BJ (cell line): ENCODE results near the gene PCDHGB3. TPM values are rescaled to one million over a fixed set of nuclear protein-coding genes. Genes with fewer than 3 reads are reported as not detected.
"Not testable (repeated sequence)": the region's sequence is repeated elsewhere in the genome, so short reads cannot be mapped to it uniquely, and the experiment has no call there.

Experiments
- CTCF ChIA-PET: fragments of 350-600 bp; formaldehyde crosslinking; extraction: SDS; loops from one replicate; lab custom pipeline; 2021; ENCODE audit warnings: antibody characterized with exemption, inconsistent platforms; lab: Yijun Ruan, JAX
- POLR2A ChIA-PET: fragments of 300-600 bp; sonication (Branson Sonifier 250); formaldehyde crosslinking; extraction: SDS; loops from one replicate; lab custom pipeline; 2021; ENCODE audit warnings: antibody characterized with exemption; lab: Charles Lee
- DNase-seq: peaks from one replicate; pipeline ENCODE4 v3.0.0-alpha.2; 2011; ENCODE audit warnings: low read depth
- H3K27me3 ChIP-seq: 2 replicates; pipeline ENCODE4 v1.6.0; 2011; ENCODE audit warnings: low read length; ENCODE audit not compliant: control insufficient read depth, insufficient read depth
- H3K36me3 ChIP-seq: 2 replicates; pipeline ENCODE4 v1.5.1; 2011; ENCODE audit warnings: low read length; ENCODE audit not compliant: control insufficient read depth, insufficient read depth
- H3K4me3 ChIP-seq: 2 replicates; pipeline ENCODE4 v1.5.1; 2011; ENCODE audit warnings: low read depth, mild to moderate bottlenecking, control low read depth, low read length
- polyA plus RNA-seq: library from polyadenylated mRNA; depleted of rRNA; stranded (reverse); fragments of >200 nt; gene quantifications from 2 replicates; pipeline ENCODE4 v1.2.3, GENCODE V29; 2011
- TF ChIP-seq, protein P1 (sequence below): IDR thresholded peaks from 2 replicates; pipeline ENCODE4 v1.5.1; 2011; ENCODE audit warnings: low read depth, mild to moderate bottlenecking, control low read depth, inconsistent platforms, low read length, moderate library complexity; ENCODE audit not compliant: insufficient read depth

The PCDHGB3 gene
- polyA plus RNA-seq, 1 experiment, result 3.0 TPM

GRCh38 chr5:141388661-141389060 lies 18.6 kb downstream of the PCDHGB3 start:
- Histone ChIP-seq H3K36me3 (peaks cover 2% of the 10 kb centered on the region; the same call in 1 of the 2 replicates), H3K4me3 (no peak overlapping the region), H3K27me3 (no peaks in the 10 kb centered on the region)
- ChIA-PET CTCF (interaction anchor here (1.0 to 4.1 kb wide), 5 partner anchors 11 to 175 kb away, joined by 3 to 16 read pairs (median 4); partner anchors contain the start of genes PCDHGA10, PCDHGA11 and PCDHGB3), POLR2A (no interaction called here)
- DNase-seq, result no peak
- TF ChIP-seq, protein P1, sequence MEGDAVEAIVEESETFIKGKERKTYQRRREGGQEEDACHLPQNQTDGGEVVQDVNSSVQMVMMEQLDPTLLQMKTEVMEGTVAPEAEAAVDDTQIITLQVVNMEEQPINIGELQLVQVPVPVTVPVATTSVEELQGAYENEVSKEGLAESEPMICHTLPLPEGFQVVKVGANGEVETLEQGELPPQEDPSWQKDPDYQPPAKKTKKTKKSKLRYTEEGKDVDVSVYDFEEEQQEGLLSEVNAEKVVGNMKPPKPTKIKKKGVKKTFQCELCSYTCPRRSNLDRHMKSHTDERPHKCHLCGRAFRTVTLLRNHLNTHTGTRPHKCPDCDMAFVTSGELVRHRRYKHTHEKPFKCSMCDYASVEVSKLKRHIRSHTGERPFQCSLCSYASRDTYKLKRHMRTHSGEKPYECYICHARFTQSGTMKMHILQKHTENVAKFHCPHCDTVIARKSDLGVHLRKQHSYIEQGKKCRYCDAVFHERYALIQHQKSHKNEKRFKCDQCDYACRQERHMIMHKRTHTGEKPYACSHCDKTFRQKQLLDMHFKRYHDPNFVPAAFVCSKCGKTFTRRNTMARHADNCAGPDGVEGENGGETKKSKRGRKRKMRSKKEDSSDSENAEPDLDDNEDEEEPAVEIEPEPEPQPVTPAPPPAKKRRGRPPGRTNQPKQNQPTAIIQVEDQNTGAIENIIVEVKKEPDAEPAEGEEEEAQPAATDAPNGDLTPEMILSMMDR, result no peak

DNA sequence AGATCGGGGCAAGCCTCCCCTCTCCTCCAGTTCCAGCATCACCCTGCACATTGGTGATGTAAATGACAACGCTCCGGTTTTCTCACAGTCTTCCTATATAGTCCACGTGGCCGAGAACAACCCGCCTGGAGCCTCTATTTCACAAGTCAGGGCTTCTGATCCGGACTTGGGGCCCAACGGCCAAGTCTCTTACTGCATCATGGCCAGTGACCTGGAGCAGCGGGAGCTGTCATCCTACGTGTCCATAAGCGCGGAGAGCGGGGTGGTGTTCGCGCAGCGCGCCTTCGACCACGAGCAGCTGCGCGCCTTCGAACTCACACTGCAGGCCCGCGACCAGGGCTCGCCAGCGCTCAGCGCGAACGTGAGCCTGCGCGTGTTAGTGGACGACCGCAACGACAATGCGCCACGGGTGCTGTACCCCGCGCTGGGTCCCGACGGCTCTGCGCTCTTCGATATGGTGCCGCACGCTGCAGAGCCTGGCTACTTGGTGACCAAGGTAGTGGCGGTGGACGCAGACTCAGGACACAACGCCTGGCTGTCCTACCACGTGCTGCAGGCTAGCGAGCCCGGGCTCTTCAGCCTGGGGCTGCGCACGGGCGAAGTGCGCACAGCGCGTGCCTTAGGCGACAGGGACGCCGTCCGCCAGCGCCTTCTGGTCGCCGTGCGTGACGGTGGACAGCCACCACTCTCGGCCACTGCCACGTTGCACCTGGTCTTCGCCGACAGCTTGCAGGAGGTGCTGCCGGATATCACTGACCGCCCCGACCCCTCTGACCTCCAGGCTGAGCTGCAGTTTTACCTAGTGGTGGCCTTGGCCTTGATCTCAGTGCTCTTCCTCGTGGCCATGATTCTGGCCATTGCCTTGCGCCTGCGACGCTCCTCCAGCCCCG lies 19.4 kb downstream of the PCDHGB3 start:
- peaks cover 2% of the 10 kb centered on the region; the same call in 1 of the 2 replicates for H3K36me3 ChIP-seq
- H3K27me3 ChIP-seq, result no peaks in the 10 kb centered on the region
- ChIA-PET POLR2A (no interaction called here), CTCF (interaction anchor here (1.0 to 4.7 kb wide), 9 partner anchors 12 to 175 kb away, joined by 3 to 19 read pairs (median 6); partner anchors contain the start of genes PCDHGA10, PCDHGA12, PCDHGA6 and PCDHGB3)
- TF ChIP-seq, protein P1, result no peak
- no peak for DNase-seq
- H3K4me3 ChIP-seq, result no peak overlapping the region

GRCh38 chr5:141392429-141393198 lies 22.6 kb downstream of the PCDHGB3 start, which contains the start of gene PCDHGA8:
PCDHGA8 (plus strand) TSS chr5:141392633; CDS start chr5:141392814, 181 bp downstream.
- H3K27me3 ChIP-seq, result no peaks in the 10 kb centered on the region
- ChIA-PET CTCF (interaction anchor here (0.6 to 4.7 kb wide), 10 partner anchors 20 to 171 kb away, joined by 3 to 19 read pairs (median 4); partner anchors contain the start of genes PCDHGA1, PCDHGA10, PCDHGA11 and PCDHGA4), POLR2A (interaction anchor here (0.9 kb wide), 1 partner anchor 168 kb away, joined by 3 read pairs; no protein-coding TSS in a partner anchor)
- no peak for DNase-seq
- H3K36me3 ChIP-seq, result 0 out of 2 replicates have a peak, but pooled peaks cover 2% of the 10 kb centered on the region
- H3K4me3 ChIP-seq, result peak within 1 kb of the TSS; percentile 14; the same call in 1 of the 2 replicates
- TF ChIP-seq, protein P1, result 0 out of 2 replicates have a peak, but pooled peaks have one; percentile 18

DNA sequence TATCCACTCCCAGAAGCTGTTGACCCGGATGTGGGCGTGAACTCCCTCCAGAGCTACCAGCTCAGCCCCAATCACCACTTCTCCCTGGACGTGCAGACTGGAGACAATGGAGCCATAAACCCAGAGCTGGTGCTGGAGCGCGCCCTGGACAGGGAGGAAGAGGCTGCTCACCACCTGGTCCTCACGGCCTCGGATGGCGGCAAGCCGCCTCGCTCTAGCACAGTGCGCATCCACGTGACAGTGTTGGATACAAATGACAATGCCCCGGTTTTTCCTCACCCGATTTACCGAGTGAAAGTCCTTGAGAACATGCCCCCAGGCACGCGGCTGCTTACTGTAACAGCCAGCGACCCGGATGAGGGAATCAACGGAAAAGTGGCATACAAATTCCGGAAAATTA lies 23.2 kb downstream of the PCDHGB3 start:
- Histone ChIP-seq H3K27me3 (no peaks in the 10 kb centered on the region), H3K4me3 (no peak overlapping the region), H3K36me3 (0 out of 2 replicates have a peak, but pooled peaks cover 2% of the 10 kb centered on the region)
- TF ChIP-seq, protein P1, result no peak
- ChIA-PET CTCF (interaction anchor here (0.6 to 4.7 kb wide), 7 partner anchors 20 to 171 kb away, joined by 3 to 19 read pairs (median 4); partner anchors contain the start of genes PCDHGA1, PCDHGA10, PCDHGA11 and PCDHGA4), POLR2A (interaction anchor here (0.9 kb wide), 1 partner anchor 168 kb away, joined by 3 read pairs; no protein-coding TSS in a partner anchor)
- no peak for DNase-seq

DNA sequence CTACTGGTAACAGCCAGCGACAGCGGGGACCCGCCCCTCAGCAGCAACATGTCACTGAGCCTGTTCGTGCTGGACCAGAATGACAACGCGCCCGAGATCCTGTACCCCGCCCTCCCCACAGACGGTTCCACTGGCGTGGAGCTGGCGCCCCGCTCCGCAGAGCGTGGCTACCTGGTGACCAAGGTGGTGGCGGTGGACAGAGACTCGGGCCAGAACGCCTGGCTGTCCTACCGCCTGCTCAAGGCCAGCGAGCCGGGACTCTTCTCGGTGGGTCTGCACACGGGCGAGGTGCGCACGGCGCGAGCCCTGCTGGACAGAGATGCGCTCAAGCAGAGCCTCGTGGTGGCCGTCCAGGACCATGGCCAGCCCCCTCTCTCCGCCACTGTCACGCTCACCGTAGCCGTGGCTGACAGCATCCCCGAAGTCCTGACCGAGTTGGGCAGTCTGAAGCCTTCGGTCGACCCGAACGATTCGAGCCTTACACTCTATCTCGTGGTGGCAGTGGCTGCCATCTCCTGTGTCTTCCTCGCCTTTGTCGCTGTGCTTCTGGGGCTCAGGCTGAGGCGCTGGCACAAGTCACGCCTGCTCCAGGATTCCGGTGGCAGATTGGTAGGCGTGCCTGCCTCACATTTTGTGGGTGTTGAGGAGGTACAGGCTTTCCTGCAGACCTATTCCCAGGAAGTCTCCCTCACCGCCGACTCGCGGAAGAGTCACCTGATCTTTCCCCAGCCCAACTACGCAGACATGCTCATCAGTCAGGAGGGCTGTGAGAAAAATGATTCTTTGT lies 24.6 kb downstream of the PCDHGB3 start:
- H3K27me3 ChIP-seq, result not testable (repeated sequence)
- CTCF ChIA-PET, result interaction anchor here (0.6 to 4.7 kb wide), 7 partner anchors 18 to 170 kb away, joined by 3 to 28 read pairs (median 5); partner anchors contain the start of genes PCDHGA10 and PCDHGB3

More for the DNA sequence above, 24.6 kb downstream of the PCDHGB3 start:
- H3K36me3 ChIP-seq, POLR2A ChIA-PET, H3K4me3 ChIP-seq, DNase-seq: not testable (repeated sequence)
